Epithelial cell of esophagus (primary cell): ENCODE measurements around the gene MFAP3L.

Source experiments
- DNase-seq: peaks from one replicate; pipeline ENCODE4 v3.0.0; 2010; ENCODE audit warnings: low read depth
- H3K4me3 ChIP-seq: 2 replicates; pipeline ENCODE4 v1.5.1; 2011; ENCODE audit warnings: mild to moderate bottlenecking, low read length, control low read depth
- CTCF ChIP-seq: IDR thresholded peaks from 2 replicates; pipeline ENCODE4 v1.5.1; 2011; ENCODE audit warnings: low read depth, mild to moderate bottlenecking, low read length, control low read depth, inconsistent platforms; ENCODE audit not compliant: insufficient read depth; ENCODE audit errors: missing control alignments

The MFAP3L gene

DNA sequence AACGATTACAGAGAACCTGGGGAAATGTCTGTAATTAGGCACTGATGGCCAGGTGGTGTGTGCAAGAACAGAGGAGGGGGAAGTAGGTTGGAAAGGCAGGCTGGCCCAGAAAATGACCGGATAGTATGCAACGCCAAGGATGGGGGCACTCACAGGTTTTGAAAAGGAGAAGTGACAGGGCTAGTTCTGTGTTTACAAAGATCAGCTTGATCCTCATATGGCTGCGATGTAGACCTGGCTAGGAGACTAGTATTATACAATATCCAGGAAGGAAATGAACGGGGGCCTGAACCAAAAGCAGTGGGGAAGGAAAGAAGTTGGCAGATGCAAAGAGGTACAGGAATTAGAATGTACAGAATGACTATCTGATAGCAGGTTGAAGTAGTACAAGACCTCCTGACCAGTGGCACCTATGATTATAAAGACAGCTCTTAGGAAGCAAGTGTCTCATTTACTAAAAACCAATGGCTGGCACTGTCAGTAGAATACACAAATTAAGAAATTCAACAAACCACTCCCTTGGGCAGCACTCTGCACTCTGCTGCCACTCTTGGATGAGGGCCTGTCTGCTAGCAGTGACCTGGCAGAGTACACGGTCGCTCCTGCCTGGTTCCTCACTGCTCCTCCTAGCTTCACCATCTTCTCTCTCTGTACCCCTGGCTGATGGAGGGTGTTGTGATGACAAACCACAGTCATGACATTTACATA, 14.1 kb downstream of the MFAP3L start:
- no peak for TF ChIP-seq CTCF
- DNase-seq = no peak
- no peak overlapping the region for H3K4me3 ChIP-seq

- DNase-seq = no peak
- no peak for TF ChIP-seq CTCF
- no peak overlapping the region for H3K4me3 ChIP-seq
These were observed 16.9 kb downstream of the MFAP3L start for GRCh38 chr4:170009291-170009690.

DNA sequence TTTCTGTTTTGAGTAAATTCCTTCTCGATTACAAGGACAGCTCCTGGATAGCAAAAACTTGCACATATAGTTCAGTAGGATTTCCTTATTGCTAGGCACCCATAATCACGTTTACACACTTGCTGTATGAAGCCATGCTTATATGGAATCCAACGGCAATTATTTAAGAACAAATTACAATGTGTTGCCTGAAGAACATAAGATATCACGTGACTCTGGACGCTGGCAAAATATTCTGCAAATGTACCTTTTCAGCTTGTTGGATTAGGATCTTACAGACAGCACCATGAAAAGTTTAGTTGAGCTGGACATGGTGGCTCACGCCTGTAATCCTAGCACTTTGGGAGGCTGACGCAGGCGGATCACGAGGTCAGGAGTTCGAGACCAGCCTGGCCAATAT, 17.4 kb downstream of the MFAP3L start:
- no peak for TF ChIP-seq CTCF
- H3K4me3 ChIP-seq = no peak overlapping the region
- no peak for DNase-seq

- no peak for TF ChIP-seq CTCF
- H3K4me3 ChIP-seq = no peak overlapping the region
- no peak for DNase-seq
These were observed 17.8 kb downstream of the MFAP3L start for GRCh38 chr4:170008371-170008770.

- no peak for TF ChIP-seq CTCF
- no peak overlapping the region for H3K4me3 ChIP-seq
- no peak for DNase-seq
These were observed 19.1 kb downstream of the MFAP3L start for GRCh38 chr4:170007113-170007512.

DNA sequence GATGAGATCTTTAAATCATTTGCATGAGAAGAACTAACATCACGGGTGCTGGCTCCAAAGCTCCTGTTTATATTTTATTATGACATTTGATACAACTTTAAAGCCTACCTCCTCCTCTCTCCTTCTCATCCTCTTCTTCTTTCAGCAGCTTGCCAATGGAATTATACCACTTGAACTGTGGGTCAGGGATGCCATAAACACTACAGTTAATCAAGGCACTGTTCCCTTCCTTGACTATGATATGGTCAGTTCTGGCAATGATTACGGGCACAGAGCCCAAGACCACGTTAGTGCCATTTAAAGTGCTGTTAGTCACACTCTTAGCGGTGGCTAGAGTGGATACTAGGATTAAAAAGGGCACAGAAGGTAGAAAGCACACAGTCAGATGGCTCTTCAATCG, 20.7 kb downstream of the MFAP3L start:
- TF ChIP-seq CTCF = no peak
- no peak overlapping the region for H3K4me3 ChIP-seq
- DNase-seq = no peak

DNA sequence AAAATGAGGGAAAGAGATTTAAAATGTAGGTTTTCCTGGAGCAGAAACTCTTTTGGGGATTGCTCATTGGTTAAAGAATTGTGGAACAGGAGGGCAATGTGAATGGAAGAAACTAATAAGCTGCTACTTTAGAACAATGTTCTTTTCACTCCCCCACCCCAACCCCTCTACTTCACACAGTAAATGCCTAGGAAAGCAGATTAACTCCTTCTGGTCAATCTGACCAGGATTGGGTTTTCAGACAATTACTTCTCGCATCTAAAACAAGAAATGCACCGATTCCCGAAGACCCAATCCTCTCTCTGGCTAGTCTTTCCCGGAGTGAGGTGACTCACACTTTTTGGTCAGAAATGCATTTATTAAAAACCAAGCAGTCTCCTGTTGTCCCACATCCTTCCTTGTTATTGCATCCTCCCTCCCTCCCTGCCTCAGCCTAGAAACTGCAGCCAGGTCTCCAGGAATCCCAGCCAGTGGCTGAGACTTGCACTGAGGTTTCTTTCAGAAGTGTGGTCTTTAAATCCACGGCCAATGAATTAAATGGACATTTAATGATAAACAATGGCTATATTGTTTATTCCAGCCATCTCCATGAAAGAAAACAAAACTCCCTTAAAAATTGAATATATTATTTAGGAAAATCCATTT, 21.4 kb downstream of the MFAP3L start:
- DNase-seq = no peak
- TF ChIP-seq CTCF = no peak
- H3K4me3 ChIP-seq = no peak overlapping the region
